ENCODE measurements around the gene FAM169A.

FAM169A gene

GRCh38 chr5:74848553-74849025 lies 17.6 kb downstream of the FAM169A start:
- no peak overlapping the region for H3K4me3 ChIP-seq (ENCODE audit: low read length)
- no peak for TF ChIP-seq CTCF (conservative IDR thresholded peaks at IDR 0.05; ENCODE audit: low read depth, low read length)
- DNase-seq (ENCODE audit: low read depth) = peak; percentile 28

- H3K4me3 ChIP-seq (ENCODE audit: low read length) = no peak overlapping the region
- no peak for DNase-seq (ENCODE audit: low read depth)
- no peak for TF ChIP-seq CTCF (conservative IDR thresholded peaks at IDR 0.05; ENCODE audit: low read depth, low read length)
Measured at GRCh38 chr5:74839229-74839628, 27.0 kb downstream of the FAM169A start.

GRCh38 chr5:74838262-74838661 lies 27.9 kb downstream of the FAM169A start:
- no peak for TF ChIP-seq CTCF (conservative IDR thresholded peaks at IDR 0.05; ENCODE audit: low read depth, low read length)
- DNase-seq (ENCODE audit: low read depth) = no peak
- no peak overlapping the region for H3K4me3 ChIP-seq (ENCODE audit: low read length)

- no peak for DNase-seq (ENCODE audit: low read depth)
- H3K4me3 ChIP-seq (ENCODE audit: low read length) = no peak overlapping the region
- TF ChIP-seq CTCF (conservative IDR thresholded peaks at IDR 0.05; ENCODE audit: low read depth, low read length) = no peak
Measured at GRCh38 chr5:74837115-74837514, 29.1 kb downstream of the FAM169A start.

- H3K4me3 ChIP-seq (ENCODE audit: low read length) = no peak overlapping the region
- no peak for TF ChIP-seq CTCF (conservative IDR thresholded peaks at IDR 0.05; ENCODE audit: low read depth, low read length)
- no peak for DNase-seq (ENCODE audit: low read depth)
Measured at GRCh38 chr5:74833537-74834266, 32.5 kb downstream of the FAM169A start.

- no peak overlapping the region for H3K4me3 ChIP-seq (ENCODE audit: low read length)
- TF ChIP-seq CTCF (conservative IDR thresholded peaks at IDR 0.05; ENCODE audit: low read depth, low read length) = no peak
- no peak for DNase-seq (ENCODE audit: low read depth)
Measured at GRCh38 chr5:74829413-74829812, 36.8 kb downstream of the FAM169A start.

GRCh38 chr5:74822288-74822687 lies 43.9 kb downstream of the FAM169A start:
- no peak for TF ChIP-seq CTCF (conservative IDR thresholded peaks at IDR 0.05; ENCODE audit: low read depth, low read length)
- no peak overlapping the region for H3K4me3 ChIP-seq (ENCODE audit: low read length)
- no peak for DNase-seq (ENCODE audit: low read depth)
